GM21528 (cell line): ENCODE measurements around the gene NFKB2.

ENCODE experiments used
- ATAC-seq: cut with Tn5 transposase; IDR thresholded peaks from one replicate; pipeline ENCODE4 v1.9.1; 2021; ENCODE audit warnings: mild to moderate bottlenecking, moderate library complexity; ENCODE audit not compliant: unreplicated experiment, low FRiP score

The NFKB2 gene

DNA sequence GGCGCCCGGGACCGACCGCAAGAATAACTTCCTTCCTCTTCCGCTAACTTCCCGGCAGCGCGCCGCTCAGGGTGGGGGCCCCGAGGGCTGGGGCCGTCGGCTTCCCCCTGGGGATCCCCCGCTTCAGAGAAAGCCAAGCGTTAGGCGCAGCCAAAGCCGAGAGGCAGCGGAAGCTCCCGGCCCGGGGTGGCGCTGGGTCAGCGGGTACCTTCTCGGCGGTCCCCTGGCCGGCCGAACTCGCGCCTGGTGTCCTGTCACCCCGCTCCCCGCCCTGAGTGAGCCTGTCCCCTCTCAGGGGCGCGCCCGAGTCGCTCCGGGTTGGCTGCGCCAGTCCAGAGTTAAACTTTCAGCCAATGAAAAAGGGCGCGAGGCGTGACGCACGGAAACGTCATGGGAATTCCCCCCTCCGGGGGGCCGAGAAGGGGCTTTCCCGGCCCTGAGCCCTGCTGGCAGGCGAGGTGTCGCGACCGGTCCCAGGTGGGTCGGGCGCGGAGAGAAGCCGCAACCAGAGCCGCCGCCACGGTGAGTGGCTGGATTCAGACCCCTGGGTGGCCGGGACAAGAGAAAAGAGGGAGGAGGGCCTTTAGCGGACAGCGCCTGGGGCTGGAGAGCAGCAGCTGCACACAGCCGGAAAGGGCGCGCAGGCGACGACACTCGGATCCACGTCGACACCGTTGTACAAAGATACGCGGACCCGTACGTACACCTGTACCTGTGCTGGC is 1.3 kb upstream of the NFKB2 start:
- ATAC-seq, result peak; percentile 80

DNA sequence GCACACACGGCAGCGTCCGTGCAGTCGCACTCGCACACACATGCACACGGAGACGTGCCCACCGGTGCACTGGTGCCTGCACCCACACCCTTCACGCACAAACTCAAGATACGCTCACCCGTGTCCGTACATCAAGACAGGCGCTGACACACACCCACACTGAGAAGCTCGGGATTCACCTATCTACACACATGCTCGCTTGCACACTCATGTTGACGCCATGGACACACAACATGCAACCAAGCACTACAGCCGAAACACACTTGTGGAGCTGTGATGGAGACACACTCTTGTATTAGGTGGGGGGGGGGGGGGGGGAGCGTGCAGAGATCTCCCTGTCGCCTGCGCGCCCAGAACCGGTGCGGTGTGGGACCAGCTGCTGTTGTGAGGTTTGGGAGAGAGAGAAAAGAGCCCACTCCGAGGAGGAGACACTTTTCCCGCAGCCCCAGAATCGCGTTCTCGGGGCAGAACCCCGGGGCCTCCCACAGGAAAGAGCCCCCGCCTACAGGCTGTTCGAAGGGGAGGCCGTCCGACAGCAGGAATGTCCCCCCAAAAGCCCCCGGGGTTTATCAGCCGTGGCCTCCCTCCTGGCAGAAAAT is 605 bp upstream of the NFKB2 start:
- ATAC-seq, result no peak

DNA sequence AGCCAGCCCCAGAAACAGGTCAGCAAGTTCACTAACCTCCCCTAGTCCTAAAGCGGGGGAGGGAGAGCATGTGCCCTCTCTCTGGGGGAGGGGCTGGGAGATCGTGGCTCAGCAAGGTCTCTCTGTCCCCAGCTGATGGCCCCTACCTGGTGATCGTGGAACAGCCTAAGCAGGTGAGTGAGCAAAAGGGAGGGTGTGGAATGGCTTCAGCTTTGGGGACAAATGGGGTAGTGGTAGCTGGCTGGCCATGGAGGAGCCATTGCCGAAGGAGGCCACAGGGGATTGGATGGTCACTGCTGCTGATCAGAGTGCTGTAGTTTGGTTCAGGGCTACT is 779 bp downstream of the NFKB2 start:
- ATAC-seq, result no peak

DNA sequence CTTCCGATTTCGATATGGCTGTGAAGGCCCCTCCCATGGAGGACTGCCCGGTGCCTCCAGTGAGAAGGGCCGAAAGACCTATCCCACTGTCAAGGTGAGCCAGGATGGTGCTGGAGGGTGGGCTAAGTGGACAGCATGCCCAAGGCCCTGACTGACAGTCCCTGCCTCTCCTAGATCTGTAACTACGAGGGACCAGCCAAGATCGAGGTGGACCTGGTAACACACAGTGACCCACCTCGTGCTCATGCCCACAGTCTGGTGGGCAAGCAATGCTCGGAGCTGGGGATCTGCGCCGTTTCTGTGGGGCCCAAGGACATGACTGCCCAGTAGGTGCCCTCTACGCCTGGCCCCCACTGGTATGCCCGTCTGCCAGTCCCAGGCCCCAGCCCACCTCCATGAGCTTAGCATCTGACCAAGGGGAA is 1.2 kb downstream of the NFKB2 start:
- ATAC-seq, result no peak

DNA sequence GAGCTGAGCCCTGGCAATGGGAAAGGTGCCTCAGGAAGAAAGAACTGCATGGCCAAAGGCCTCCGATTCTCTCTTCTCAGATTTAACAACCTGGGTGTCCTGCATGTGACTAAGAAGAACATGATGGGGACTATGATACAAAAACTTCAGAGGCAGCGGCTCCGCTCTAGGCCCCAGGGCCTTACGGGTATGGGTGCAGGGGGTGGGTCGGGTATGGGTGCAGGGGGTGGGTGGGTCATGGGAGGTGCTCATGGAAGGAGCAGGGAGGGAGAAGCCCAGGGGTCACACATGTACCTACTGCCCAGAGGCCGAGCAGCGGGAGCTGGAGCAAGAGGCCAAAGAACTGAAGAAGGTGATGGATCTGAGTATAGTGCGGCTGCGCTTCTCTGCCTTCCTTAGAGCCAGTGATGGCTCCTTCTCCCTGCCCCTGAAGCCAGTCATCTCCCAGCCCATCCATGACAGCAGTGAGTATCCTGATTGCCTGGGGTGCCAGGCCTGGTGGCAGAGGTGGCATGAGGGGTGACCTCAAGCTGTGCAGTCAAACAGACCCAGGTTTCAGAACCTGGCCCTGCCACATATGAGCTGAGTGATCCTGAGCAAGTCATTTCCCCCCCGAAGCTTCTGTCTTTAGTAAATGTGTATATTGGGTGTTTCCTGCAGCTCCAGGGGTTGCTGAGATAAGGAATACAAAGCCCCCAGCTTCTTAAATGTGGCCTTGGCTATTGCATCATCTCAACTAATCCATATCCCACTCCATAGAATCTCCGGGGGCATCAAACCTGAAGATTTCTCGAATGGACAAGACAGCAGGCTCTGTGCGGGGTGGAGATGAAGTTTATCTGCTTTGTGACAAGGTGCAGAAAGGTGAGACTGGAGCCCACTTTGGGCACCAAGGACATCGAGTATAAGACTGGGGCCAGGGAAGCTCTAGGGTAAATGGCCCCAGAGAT is 2.0 kb downstream of the NFKB2 start:
- ATAC-seq, result no peak

DNA sequence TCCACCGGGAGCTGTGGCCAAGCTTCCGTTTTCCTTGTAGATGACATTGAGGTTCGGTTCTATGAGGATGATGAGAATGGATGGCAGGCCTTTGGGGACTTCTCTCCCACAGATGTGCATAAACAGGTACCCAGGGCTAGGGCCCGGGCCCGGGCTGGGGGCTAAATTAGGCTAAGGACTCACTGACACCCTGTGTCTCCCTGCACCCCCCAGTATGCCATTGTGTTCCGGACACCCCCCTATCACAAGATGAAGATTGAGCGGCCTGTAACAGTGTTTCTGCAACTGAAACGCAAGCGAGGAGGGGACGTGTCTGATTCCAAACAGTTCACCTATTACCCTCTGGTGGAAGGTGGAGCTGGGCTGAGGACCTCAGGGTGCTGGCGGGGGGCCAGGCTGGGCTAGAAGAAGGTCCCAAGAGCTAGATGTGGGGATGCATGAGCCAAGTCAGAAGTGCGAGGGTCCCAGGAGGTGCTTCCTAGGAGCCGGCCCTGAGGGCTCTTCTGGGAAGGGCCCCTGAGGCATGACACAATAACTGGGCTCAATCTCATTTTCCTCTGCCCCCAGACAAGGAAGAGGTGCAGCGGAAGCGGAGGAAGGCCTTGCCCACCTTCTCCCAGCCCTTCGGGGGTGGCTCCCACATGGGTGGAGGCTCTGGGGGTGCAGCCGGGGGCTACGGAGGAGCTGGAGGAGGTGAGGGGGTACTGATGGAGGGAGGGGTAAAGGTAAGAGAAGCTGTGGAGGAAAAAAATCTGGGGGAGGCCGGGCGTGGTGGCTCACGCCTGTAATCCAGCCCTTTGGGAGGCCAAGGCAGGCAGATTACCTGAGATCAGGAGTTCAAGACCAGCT is 2.9 kb downstream of the NFKB2 start:
- ATAC-seq, result no peak

DNA sequence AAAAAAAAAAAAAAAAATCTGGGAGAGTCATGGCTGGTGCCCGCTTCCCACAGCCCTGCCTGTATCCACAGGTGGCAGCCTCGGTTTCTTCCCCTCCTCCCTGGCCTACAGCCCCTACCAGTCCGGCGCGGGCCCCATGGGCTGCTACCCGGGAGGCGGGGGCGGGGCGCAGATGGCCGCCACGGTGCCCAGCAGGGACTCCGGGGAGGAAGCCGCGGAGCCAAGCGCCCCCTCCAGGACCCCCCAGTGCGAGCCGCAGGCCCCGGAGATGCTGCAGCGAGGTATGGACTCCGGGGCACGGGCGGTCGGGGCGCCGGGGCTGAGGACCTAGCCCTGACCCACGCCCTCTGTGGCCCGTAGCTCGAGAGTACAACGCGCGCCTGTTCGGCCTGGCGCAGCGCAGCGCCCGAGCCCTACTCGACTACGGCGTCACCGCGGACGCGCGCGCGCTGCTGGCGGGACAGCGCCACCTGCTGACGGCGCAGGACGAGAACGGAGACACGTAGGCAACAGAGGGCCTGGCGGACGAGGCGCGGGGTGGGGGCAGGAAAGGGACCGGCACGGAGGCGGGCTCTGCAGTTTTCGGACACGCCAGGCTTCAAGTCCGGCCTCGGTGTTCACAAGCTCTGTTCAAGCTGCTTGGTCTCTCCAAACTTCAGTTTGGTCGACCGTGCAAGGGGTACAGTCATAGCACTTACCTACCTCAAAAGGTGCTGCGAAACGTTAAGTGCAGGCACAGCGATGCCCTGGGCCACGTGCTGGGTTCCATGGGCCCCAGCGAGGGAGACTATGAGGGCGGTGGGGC is 3.9 kb downstream of the NFKB2 start:
- peak; percentile 38 for ATAC-seq

DNA sequence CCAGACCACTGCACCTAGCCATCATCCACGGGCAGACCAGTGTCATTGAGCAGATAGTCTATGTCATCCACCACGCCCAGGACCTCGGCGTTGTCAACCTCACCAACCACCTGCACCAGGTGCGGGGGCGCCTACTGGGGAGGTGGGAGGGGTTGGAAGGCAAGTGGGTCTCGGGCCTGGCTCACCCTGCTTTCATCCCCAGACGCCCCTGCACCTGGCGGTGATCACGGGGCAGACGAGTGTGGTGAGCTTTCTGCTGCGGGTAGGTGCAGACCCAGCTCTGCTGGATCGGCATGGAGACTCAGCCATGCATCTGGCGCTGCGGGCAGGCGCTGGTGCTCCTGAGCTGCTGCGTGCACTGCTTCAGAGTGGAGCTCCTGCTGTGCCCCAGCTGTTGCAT is 4.6 kb downstream of the NFKB2 start:
- no peak for ATAC-seq

DNA sequence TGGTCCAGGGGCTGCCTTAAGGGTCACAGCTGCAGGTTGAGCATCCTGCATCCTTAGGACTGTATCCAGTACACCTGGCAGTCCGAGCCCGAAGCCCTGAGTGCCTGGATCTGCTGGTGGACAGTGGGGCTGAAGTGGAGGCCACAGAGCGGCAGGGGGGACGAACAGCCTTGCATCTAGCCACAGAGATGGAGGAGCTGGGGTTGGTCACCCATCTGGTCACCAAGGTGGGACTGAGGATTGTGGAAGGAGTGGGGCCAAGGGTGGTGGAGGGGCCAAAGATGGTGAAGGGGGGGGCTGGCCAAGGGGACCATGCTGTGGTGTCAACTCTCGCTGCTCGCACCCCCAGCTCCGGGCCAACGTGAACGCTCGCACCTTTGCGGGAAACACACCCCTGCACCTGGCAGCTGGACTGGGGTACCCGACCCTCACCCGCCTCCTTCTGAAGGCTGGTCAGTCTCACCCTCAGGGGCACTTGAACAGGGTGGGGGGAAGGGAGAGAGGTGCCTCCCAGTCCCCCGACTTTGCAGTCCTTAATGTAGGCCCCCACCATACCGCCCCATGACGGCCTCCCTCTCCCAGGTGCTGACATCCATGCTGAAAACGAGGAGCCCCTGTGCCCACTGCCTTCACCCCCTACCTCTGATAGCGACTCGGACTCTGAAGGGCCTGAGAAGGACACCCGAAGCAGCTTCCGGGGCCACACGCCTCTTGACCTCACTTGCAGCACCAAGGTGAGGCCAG is 5.3 kb downstream of the NFKB2 start:
- no peak for ATAC-seq

DNA sequence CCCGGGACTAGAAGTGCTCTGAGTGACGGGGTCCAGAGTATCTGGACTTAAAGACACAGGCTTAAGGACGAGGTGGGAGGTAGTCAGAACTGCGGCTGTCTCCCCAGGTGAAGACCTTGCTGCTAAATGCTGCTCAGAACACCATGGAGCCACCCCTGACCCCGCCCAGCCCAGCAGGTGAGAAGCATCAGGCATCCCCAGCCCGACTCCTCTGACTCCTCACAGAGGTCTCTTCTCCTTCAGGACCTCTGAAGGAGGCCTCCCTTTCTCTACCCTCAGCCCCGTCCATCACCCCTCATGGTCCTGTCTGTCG is 5.8 kb downstream of the NFKB2 start:
- no peak for ATAC-seq

DNA sequence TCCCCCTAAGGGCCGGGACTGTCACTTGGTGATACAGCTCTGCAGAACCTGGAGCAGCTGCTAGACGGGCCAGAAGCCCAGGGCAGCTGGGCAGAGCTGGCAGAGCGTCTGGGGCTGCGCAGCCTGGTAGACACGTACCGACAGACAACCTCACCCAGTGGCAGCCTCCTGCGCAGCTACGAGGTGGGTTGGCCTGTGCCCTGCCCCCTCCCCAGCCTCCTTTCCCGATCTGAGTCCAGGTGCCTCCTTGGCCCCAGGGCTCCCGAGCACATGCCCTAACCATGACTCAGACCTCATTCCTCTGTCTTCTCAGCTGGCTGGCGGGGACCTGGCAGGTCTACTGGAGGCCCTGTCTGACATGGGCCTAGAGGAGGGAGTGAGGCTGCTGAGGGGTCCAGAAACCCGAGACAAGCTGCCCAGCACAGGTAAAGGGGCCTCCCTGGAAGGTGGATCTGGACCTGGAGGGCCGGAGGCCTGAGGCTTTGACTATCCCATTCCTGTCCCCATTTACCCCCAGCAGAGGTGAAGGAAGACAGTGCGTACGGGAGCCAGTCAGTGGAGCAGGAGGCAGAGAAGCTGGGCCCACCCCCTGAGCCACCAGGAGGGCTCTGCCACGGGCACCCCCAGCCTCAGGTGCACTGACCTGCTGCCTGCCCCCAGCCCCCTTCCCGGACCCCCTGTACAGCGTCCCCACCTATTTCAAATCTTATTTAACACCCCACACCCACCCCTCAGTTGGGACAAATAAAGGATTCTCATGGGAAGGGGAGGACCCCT is 6.4 kb downstream of the NFKB2 start:
- ATAC-seq, result no peak

DNA sequence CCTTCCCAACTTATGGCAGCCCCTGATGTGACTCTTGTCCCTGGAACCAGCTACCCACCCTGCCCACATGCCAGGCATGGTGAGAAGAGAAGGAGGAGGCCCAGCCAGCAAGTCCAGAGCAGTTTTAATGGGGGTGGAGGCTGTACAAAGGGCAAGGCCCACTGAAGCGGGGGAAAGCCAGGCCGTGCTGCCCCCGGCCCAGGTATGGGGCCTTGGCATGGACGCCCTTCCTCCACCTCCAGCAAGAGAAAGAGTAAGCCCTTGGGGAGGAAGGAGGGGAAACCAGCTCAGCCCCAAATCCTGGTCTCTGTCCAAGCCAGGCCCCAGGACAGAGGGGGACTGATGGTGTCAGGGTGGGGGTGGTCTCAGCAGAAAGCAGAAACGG is 7.0 kb downstream of the NFKB2 start:
- no peak for ATAC-seq

DNA sequence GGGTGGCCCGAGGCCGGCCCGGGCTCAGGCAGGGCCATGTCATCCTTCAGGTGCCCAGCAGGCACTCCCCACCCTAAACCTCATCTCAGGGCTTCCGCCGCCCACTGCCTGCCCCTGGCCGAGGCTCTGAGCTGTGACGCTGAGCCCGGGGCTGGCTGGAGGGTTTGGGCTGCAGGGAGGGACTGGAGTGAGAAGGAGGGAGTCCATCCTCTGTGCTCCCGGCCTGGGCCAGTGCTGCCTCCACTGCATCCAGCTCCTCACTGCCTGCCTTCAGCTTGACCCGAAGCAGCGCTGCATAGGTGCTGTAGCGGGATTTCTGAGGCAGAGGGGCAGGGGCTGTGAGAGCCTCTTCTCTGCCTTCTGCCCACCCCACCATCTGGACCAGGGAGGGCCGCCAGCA is 7.6 kb downstream of the NFKB2 start:
- ATAC-seq, result no peak

DNA sequence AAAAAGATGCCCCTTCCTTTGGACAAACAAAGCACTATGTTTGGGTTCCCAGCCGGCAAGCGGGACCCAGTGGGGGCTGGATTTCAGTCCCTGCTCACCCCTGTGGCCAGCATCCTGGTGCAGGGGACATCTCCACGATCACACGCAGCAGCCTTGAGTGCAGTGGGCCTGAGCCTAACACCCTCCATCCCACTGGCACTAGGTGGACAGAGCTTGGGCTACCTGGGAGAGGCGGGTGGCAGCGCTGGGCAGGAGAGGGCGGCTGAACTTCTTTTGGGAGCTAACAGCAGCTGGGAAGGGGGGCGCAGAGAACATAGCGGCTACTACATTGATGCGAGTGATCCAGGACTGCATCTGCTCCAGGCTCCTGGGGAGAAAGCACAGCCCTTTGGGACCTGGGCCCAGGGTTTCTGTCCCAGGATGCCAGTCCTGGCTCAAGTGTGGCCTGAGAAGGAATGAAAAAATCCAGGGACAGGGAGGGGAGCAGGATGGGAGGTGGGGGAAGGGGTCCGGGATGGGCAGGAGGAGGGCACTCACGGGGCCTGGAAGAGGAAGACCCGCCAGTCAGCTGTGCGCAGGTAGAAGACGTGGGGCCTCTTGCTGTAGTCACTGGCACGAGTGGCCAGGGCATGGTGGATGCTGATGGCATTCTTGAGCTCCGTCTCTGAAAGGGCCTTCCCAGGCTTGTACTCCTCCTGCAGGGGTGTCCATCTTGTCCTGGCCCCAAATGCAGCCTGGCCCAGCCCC is 9.0 kb downstream of the NFKB2 start:
- ATAC-seq, result no peak

DNA sequence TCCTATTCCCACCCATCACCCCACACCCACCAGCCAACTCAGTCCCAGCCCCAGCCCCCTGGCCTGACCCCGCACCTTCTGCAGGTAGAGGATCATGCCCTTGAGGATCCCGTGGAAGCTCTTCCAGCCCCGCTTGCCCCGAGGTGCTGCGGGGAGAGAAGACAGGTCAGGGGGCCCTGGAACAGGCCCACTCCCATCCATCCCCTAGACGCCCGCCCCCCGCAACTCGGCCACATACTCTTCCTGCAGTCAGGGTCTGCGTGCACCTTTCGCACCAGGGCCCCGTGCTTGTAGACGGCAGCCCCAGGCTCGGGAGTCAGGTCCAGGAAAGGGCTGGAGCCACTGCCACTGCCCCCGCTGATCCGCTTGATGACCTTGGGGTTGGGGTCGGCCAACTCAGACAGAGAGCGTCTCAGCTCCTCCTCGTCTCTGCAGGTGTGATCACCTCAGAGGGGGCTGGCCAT is 9.6 kb downstream of the NFKB2 start:
- ATAC-seq, result no peak

DNA sequence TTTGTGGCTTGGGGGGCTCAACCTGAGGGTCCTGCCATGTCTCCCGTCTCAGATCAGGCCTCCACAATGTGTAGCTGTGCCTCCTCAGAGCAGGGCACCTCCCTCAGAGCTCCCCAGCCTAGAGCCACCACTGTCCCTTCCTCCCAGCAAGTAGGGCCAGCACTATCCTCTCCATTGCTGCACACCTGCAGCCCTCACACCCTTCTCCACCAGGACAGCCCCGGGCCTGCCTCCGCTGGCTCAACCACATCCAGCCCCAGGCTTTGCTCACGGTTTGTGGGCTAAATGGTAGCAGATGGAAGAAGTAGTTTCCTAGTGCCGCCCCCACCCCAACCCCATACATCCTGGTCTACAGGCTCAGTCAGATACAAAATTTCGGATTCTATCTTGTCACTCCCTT is 10.1 kb downstream of the NFKB2 start:
- ATAC-seq, result no peak

DNA sequence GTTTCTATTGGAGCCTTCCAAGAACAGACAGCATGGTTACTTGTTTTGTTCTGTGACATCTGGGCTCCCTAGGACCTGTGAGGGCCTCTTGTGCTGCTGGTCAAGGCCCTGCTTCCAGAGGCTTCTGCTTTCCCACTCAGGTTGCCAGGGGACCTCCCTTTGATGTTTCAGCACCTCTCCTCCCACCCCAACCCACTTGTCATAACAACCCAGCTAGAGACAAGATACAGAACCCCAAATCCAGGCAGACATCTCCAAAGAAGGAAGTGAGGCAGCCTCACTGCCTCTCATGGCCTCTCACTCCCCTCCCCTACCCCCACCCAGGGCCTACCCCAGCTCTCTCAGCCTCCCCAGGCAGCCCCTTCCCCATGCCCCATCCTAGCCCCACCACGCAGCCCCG is 11.3 kb downstream of the NFKB2 start:
- no peak for ATAC-seq
